WTC11 (cell line): ENCODE data around the gene THAP2. TPM values are rescaled to one million over a fixed set of nuclear protein-coding genes. Genes with fewer than 3 reads are reported as not detected.

Experiments
- ATAC-seq: fragments of 200-7000 bp; cut with Tn5 transposase; 2 replicates; pipeline ENCODE4 v1.10.0; 2021; ENCODE audit warnings: mild to moderate bottlenecking, moderate library complexity
- CTCF ChIA-PET: fragments of 300-600 bp; sonication (Branson Sonifier 250); formaldehyde crosslinking; loops from one replicate; lab custom pipeline; 2021; ENCODE audit warnings: antibody characterized with exemption; lab: Charles Lee
- POLR2A ChIA-PET: fragments of 350-600 bp; sonication (Branson Sonifier 250); formaldehyde crosslinking; loops from one replicate; lab custom pipeline; 2021; ENCODE audit warnings: antibody characterized with exemption; lab: Charles Lee
- DNase-seq: peaks from one replicate; pipeline ENCODE4 v3.0.0; 2021; ENCODE audit warnings: low spot score
- H3K27ac Mint-ChIP-seq: 2 replicates; pipeline ENCODE4 v1.8.0; 2021; ENCODE audit warnings: mixed read lengths
- H3K27me3 Mint-ChIP-seq: 2 replicates; pipeline ENCODE4 v1.8.0; 2021; ENCODE audit warnings: low read depth, mild to moderate bottlenecking, moderate library complexity, mixed read lengths
- H3K36me3 Mint-ChIP-seq: 2 replicates; pipeline ENCODE4 v1.8.0; 2021; ENCODE audit warnings: mixed read lengths
- H3K4me1 Mint-ChIP-seq: 2 replicates; pipeline ENCODE4 v1.8.0; 2022; ENCODE audit warnings: mixed read lengths
- H3K4me3 Mint-ChIP-seq: 2 replicates; pipeline ENCODE4 v1.8.0; 2021; ENCODE audit warnings: mild to moderate bottlenecking, moderate library complexity, mixed read lengths
- H3K9me3 Mint-ChIP-seq: 2 replicates; pipeline ENCODE4 v1.8.0; 2021; ENCODE audit warnings: mixed read lengths
- CBFB ChIP-seq: sonication (generic); formaldehyde crosslinking; IDR thresholded peaks from 2 replicates; pipeline ENCODE4 v1.8.1; 2022; ENCODE audit warnings: mild to moderate bottlenecking, low read depth, missing genetic modification reagents
- CREB1 ChIP-seq: sonication (generic); formaldehyde crosslinking; IDR thresholded peaks from 2 replicates; pipeline ENCODE4 v1.8.0; 2023; ENCODE audit warnings: mild to moderate bottlenecking, missing genetic modification reagents
- CREM ChIP-seq: sonication (generic); formaldehyde crosslinking; IDR thresholded peaks from 2 replicates; pipeline ENCODE4 v1.8.1; 2022; ENCODE audit warnings: mild to moderate bottlenecking, missing genetic modification reagents, moderate library complexity
- EMX1 ChIP-seq: fragments of 250-450 bp; sonication (Bioruptor Pico); IDR thresholded peaks from 2 replicates; pipeline ENCODE4 v1.8.0; 2021; ENCODE audit warnings: mild to moderate bottlenecking
- GABPB1 ChIP-seq: sonication (generic); formaldehyde crosslinking; IDR thresholded peaks from 2 replicates; pipeline ENCODE4 v1.8.1; 2023; ENCODE audit warnings: mild to moderate bottlenecking, missing genetic modification reagents
- IRF2 ChIP-seq: sonication (generic); formaldehyde crosslinking; IDR thresholded peaks from 2 replicates; pipeline ENCODE4 v1.8.0; 2022; ENCODE audit warnings: low read depth, missing genetic modification reagents, borderline replicate concordance
- JAZF1 ChIP-seq: fragments of 250-450 bp; sonication (Bioruptor Pico); IDR thresholded peaks from 2 replicates; pipeline ENCODE4 v1.9.0; 2021; ENCODE audit warnings: moderate library complexity, mild to moderate bottlenecking, inconsistent platforms
- KAT7 ChIP-seq: sonication (generic); formaldehyde crosslinking; IDR thresholded peaks from 2 replicates; pipeline ENCODE4 v1.8.1; 2023; ENCODE audit warnings: missing genetic modification reagents, mild to moderate bottlenecking, borderline replicate concordance
- MYBL2 ChIP-seq: sonication (generic); formaldehyde crosslinking; IDR thresholded peaks from 2 replicates; pipeline ENCODE4 v1.8.1; 2023; ENCODE audit warnings: mild to moderate bottlenecking, moderate library complexity, missing genetic modification reagents
- NFYB ChIP-seq: sonication (generic); formaldehyde crosslinking; conservative IDR thresholded peaks from 2 replicates; pipeline ENCODE4 v1.8.0; 2022; ENCODE audit warnings: low read depth, missing genetic modification reagents
- OVOL2 ChIP-seq: fragments of 250-450 bp; sonication (Bioruptor Pico); IDR thresholded peaks from 2 replicates; pipeline ENCODE4 v1.9.0; 2021; ENCODE audit warnings: mild to moderate bottlenecking, borderline replicate concordance
- SOX15 ChIP-seq: fragments of 250-450 bp; sonication (Bioruptor Pico); IDR thresholded peaks from 2 replicates; pipeline ENCODE4 v1.9.0; 2021; ENCODE audit warnings: mild to moderate bottlenecking
- TEAD1 ChIP-seq: sonication (generic); formaldehyde crosslinking; IDR thresholded peaks from 2 replicates; pipeline ENCODE4 v1.8.0; 2022; ENCODE audit warnings: mild to moderate bottlenecking, missing genetic modification reagents
- ZNF671 ChIP-seq: fragments of 250-450 bp; sonication (Bioruptor Pico); IDR thresholded peaks from 2 replicates; pipeline ENCODE4 v1.8.0; 2021; ENCODE audit warnings: mild to moderate bottlenecking
- total RNA-seq: library from RNA; stranded (reverse); gene quantifications from 3 replicates; pipeline ENCODE4 v1.2.3, GENCODE V29; 2021
- TF ChIP-seq, protein P1 (sequence below): sonication (generic); formaldehyde crosslinking; IDR thresholded peaks from 2 replicates; pipeline ENCODE4 v1.8.0; 2023; ENCODE audit warnings: mild to moderate bottlenecking, missing genetic modification reagents
- TF ChIP-seq, protein P2 (sequence below): sonication (generic); formaldehyde crosslinking; IDR thresholded peaks from 2 replicates; pipeline ENCODE4 v1.8.1; 2023; ENCODE audit warnings: mild to moderate bottlenecking, missing genetic modification reagents, moderate library complexity
- TF ChIP-seq, protein P3 (sequence below): sonication (generic); formaldehyde crosslinking; conservative IDR thresholded peaks from 2 replicates; pipeline ENCODE4 v1.8.1; 2022; ENCODE audit warnings: mild to moderate bottlenecking, missing genetic modification reagents
- TF ChIP-seq, protein P4 (sequence below): sonication (generic); formaldehyde crosslinking; IDR thresholded peaks from 2 replicates; pipeline ENCODE4 v1.8.1; 2023; ENCODE audit warnings: mild to moderate bottlenecking, moderate library complexity, missing genetic modification reagents
- TF ChIP-seq, protein P5 (sequence below): sonication (generic); formaldehyde crosslinking; IDR thresholded peaks from 2 replicates; pipeline ENCODE4 v1.8.1; 2022; ENCODE audit warnings: mild to moderate bottlenecking, moderate library complexity, missing genetic modification reagents
- TF ChIP-seq, protein P6 (sequence below): fragments of 250-450 bp; sonication (Bioruptor Pico); IDR thresholded peaks from 2 replicates; pipeline ENCODE4 v1.8.0; 2021; ENCODE audit warnings: mild to moderate bottlenecking
- TF ChIP-seq, protein P7 (sequence below): fragments of 250-450 bp; sonication (Bioruptor Pico); IDR thresholded peaks from 2 replicates; pipeline ENCODE4 v1.9.0; 2021; ENCODE audit warnings: mild to moderate bottlenecking, borderline replicate concordance
- TF ChIP-seq, protein P8 (sequence below): sonication (generic); formaldehyde crosslinking; IDR thresholded peaks from 2 replicates; pipeline ENCODE4 v1.8.1; 2023; ENCODE audit warnings: mild to moderate bottlenecking, missing genetic modification reagents

The THAP2 gene
- total RNA-seq, 1 experiment from 2014 or later = 6.4 TPM

DNA sequence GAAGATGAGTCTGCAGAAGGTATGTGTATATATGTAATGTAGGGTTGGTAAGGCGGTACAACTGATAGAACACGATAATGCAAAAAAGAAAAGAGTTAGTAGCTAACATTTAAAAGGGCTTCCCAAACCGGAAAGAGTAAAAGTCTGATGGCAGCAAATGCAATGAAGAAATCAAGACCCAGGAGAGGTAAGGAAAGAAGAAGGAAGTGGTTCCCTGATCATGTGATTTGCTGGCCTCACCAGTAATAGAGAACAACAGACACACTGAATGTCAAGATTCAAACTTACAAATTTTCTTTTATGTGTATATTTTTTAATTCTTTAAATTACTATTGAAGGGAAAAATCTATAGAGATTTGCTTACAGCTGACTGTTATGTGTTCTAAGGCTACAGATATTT lies 18.8 kb upstream of the THAP2 start (continued):
- TF ChIP-seq, protein P1, sequence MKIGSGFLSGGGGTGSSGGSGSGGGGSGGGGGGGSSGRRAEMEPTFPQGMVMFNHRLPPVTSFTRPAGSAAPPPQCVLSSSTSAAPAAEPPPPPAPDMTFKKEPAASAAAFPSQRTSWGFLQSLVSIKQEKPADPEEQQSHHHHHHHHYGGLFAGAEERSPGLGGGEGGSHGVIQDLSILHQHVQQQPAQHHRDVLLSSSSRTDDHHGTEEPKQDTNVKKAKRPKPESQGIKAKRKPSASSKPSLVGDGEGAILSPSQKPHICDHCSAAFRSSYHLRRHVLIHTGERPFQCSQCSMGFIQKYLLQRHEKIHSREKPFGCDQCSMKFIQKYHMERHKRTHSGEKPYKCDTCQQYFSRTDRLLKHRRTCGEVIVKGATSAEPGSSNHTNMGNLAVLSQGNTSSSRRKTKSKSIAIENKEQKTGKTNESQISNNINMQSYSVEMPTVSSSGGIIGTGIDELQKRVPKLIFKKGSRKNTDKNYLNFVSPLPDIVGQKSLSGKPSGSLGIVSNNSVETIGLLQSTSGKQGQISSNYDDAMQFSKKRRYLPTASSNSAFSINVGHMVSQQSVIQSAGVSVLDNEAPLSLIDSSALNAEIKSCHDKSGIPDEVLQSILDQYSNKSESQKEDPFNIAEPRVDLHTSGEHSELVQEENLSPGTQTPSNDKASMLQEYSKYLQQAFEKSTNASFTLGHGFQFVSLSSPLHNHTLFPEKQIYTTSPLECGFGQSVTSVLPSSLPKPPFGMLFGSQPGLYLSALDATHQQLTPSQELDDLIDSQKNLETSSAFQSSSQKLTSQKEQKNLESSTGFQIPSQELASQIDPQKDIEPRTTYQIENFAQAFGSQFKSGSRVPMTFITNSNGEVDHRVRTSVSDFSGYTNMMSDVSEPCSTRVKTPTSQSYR (CRISPR knock-in tag) = no peak
- TF ChIP-seq ZNF671 (CRISPR knock-in tag) = no peak
- TF ChIP-seq GABPB1 (CRISPR knock-in tag) = no peak
- no peak for TF ChIP-seq IRF2 (CRISPR knock-in tag)
- TF ChIP-seq, protein P2, sequence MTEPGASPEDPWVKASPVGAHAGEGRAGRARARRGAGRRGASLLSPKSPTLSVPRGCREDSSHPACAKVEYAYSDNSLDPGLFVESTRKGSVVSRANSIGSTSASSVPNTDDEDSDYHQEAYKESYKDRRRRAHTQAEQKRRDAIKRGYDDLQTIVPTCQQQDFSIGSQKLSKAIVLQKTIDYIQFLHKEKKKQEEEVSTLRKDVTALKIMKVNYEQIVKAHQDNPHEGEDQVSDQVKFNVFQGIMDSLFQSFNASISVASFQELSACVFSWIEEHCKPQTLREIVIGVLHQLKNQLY (CRISPR knock-in tag) = no peak
- no peak for TF ChIP-seq NFYB (CRISPR knock-in tag)
- TF ChIP-seq JAZF1 (CRISPR knock-in tag) = no peak
- TF ChIP-seq MYBL2 (CRISPR knock-in tag) = no peak
- no peak for TF ChIP-seq CBFB (CRISPR knock-in tag)
- TF ChIP-seq, protein P3, sequence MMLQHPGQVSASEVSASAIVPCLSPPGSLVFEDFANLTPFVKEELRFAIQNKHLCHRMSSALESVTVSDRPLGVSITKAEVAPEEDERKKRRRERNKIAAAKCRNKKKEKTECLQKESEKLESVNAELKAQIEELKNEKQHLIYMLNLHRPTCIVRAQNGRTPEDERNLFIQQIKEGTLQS = no peak
- TF ChIP-seq, protein P4, sequence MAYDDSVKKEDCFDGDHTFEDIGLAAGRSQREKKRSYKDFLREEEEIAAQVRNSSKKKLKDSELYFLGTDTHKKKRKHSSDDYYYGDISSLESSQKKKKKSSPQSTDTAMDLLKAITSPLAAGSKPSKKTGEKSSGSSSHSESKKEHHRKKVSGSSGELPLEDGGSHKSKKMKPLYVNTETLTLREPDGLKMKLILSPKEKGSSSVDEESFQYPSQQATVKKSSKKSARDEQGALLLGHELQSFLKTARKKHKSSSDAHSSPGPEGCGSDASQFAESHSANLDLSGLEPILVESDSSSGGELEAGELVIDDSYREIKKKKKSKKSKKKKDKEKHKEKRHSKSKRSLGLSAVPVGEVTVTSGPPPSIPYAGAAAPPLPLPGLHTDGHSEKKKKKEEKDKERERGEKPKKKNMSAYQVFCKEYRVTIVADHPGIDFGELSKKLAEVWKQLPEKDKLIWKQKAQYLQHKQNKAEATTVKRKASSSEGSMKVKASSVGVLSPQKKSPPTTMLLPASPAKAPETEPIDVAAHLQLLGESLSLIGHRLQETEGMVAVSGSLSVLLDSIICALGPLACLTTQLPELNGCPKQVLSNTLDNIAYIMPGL (CRISPR knock-in tag) = no peak
- TF ChIP-seq, protein P5, sequence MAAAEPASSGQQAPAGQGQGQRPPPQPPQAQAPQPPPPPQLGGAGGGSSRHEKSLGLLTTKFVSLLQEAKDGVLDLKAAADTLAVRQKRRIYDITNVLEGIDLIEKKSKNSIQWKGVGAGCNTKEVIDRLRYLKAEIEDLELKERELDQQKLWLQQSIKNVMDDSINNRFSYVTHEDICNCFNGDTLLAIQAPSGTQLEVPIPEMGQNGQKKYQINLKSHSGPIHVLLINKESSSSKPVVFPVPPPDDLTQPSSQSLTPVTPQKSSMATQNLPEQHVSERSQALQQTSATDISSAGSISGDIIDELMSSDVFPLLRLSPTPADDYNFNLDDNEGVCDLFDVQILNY (CRISPR knock-in tag) = no peak
- no peak for TF ChIP-seq KAT7
- no peak for TF ChIP-seq EMX1 (CRISPR knock-in tag)

DNA sequence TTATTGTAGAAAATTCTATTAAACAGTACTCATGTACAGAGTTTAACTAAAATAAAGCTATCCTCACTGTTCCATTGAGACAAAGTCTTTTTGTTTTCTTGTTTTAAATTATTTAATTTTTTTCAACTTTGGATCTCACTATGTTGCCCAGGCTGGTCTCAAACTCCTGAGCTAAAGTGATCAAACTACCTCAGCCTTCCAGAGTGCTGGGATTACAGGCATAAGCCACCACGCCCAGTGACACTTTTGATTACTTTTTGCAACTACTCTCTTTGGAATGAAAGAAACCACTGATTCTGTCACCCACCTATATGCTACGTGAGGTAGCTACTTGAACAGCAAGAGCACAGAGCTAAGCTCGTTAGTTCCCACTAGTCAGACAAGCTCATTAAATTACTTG lies 17.6 kb upstream of the THAP2 start:
- ATAC-seq (no peak), DNase-seq (no peak)
- H3K4me1 Mint-ChIP-seq = no peaks in the 10 kb centered on the region
- POLR2A ChIA-PET = no interaction called here
- peaks cover 45% of the 10 kb centered on the region for H3K36me3 Mint-ChIP-seq
- H3K4me3 Mint-ChIP-seq = no peak overlapping the region
- no peak overlapping the region for H3K27ac Mint-ChIP-seq
- no peaks in the 10 kb centered on the region for H3K9me3 Mint-ChIP-seq
- H3K27me3 Mint-ChIP-seq = no peaks in the 10 kb centered on the region
- CTCF ChIA-PET = interaction anchor here (1.3 to 2.3 kb wide), 2 partner anchors 10 to 101 kb away, joined by 4 to 15 read pairs; no protein-coding TSS in a partner anchor
- TF ChIP-seq, protein P6, sequence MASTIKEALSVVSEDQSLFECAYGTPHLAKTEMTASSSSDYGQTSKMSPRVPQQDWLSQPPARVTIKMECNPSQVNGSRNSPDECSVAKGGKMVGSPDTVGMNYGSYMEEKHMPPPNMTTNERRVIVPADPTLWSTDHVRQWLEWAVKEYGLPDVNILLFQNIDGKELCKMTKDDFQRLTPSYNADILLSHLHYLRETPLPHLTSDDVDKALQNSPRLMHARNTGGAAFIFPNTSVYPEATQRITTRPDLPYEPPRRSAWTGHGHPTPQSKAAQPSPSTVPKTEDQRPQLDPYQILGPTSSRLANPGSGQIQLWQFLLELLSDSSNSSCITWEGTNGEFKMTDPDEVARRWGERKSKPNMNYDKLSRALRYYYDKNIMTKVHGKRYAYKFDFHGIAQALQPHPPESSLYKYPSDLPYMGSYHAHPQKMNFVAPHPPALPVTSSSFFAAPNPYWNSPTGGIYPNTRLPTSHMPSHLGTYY = no peak
- TF ChIP-seq IRF2 (CRISPR knock-in tag) (no peak), OVOL2 (no peak), SOX15 (CRISPR knock-in tag) (no peak), CREM (CRISPR knock-in tag) (no peak), CREB1 (no peak), CBFB (CRISPR knock-in tag) (no peak), TEAD1 (CRISPR knock-in tag) (no peak)
- TF ChIP-seq, protein P7, sequence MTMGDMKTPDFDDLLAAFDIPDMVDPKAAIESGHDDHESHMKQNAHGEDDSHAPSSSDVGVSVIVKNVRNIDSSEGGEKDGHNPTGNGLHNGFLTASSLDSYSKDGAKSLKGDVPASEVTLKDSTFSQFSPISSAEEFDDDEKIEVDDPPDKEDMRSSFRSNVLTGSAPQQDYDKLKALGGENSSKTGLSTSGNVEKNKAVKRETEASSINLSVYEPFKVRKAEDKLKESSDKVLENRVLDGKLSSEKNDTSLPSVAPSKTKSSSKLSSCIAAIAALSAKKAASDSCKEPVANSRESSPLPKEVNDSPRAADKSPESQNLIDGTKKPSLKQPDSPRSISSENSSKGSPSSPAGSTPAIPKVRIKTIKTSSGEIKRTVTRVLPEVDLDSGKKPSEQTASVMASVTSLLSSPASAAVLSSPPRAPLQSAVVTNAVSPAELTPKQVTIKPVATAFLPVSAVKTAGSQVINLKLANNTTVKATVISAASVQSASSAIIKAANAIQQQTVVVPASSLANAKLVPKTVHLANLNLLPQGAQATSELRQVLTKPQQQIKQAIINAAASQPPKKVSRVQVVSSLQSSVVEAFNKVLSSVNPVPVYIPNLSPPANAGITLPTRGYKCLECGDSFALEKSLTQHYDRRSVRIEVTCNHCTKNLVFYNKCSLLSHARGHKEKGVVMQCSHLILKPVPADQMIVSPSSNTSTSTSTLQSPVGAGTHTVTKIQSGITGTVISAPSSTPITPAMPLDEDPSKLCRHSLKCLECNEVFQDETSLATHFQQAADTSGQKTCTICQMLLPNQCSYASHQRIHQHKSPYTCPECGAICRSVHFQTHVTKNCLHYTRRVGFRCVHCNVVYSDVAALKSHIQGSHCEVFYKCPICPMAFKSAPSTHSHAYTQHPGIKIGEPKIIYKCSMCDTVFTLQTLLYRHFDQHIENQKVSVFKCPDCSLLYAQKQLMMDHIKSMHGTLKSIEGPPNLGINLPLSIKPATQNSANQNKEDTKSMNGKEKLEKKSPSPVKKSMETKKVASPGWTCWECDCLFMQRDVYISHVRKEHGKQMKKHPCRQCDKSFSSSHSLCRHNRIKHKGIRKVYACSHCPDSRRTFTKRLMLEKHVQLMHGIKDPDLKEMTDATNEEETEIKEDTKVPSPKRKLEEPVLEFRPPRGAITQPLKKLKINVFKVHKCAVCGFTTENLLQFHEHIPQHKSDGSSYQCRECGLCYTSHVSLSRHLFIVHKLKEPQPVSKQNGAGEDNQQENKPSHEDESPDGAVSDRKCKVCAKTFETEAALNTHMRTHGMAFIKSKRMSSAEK = no peak
- TF ChIP-seq, protein P3 = no peak
- TF ChIP-seq, protein P8, sequence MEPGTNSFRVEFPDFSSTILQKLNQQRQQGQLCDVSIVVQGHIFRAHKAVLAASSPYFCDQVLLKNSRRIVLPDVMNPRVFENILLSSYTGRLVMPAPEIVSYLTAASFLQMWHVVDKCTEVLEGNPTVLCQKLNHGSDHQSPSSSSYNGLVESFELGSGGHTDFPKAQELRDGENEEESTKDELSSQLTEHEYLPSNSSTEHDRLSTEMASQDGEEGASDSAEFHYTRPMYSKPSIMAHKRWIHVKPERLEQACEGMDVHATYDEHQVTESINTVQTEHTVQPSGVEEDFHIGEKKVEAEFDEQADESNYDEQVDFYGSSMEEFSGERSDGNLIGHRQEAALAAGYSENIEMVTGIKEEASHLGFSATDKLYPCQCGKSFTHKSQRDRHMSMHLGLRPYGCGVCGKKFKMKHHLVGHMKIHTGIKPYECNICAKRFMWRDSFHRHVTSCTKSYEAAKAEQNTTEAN (CRISPR knock-in tag) = no peak
